ENCODE results near the gene KIAA1328.

GRCh38 chr18:36947820-36948348, 119.0 kb downstream of the KIAA1328 start:
- no peak for TF ChIP-seq CTCF (IDR thresholded peaks at IDR 0.05)
- TF ChIP-seq POLR2A (IDR thresholded peaks at IDR 0.05), result no peak
